Measurements from ENCODE around the gene FAM161B.

GRCh38 chr14:73988065-73988464 lies 38.2 kb upstream of the FAM161B start:
- TF ChIP-seq POLR2A (IDR thresholded peaks at IDR 0.05) (no peak), CTCF (IDR thresholded peaks at IDR 0.05 in 8 of 11, conservative IDR thresholded peaks at IDR 0.05 in 3 of 11) (no peak), POLR2AphosphoS5 (IDR thresholded peaks at IDR 0.05) (no peak)
